HepG2 (cell line): ENCODE measurements around the gene STN1. TPM values are rescaled to one million over a fixed set of nuclear protein-coding genes. Genes with fewer than 3 reads are reported as not detected.

ENCODE experiments used
- CEBPG ChIP-seq: IDR thresholded peaks from 2 replicates; pipeline ENCODE4 v1.6.1; 2016
- HOXA9 ChIP-seq: sonication (generic); formaldehyde crosslinking; IDR thresholded peaks from 2 replicates; pipeline ENCODE4 v1.8.1; 2022; ENCODE audit warnings: missing genetic modification reagents, mild to moderate bottlenecking, moderate library complexity, borderline replicate concordance
- JARID2 ChIP-seq: sonication (generic); formaldehyde crosslinking; IDR thresholded peaks from 2 replicates; pipeline ENCODE4 v1.8.1; 2023; ENCODE audit warnings: missing genetic modification reagents, inconsistent platforms; ENCODE audit not compliant: insufficient replicate concordance
- KAT7 ChIP-seq: IDR thresholded peaks from 2 replicates; pipeline ENCODE4 v1.6.1; 2018; ENCODE audit warnings: borderline replicate concordance, missing compliant biosample characterization
- LCORL ChIP-seq, 2 experiments: fragments of 450-650 bp in 1 of 2; sonication (generic) in 1 of 2; formaldehyde crosslinking in 1 of 2; IDR thresholded peaks; 2 replicates each; pipeline versions ENCODE4 v1.5.0 to v1.6.1; 2017 to 2020; ENCODE audit warnings: antibody characterized with exemption in 1 of 2, missing genetic modification reagents in 1 of 2
- MIXL1 ChIP-seq: IDR thresholded peaks from 2 replicates; pipeline ENCODE4 v1.6.1; 2016
- NONO ChIP-seq, 2 experiments: fragments of 450-650 bp in 1 of 2; sonication (generic) in 1 of 2; formaldehyde crosslinking in 1 of 2; IDR thresholded peaks in 1 of 2; conservative IDR thresholded peaks in 1 of 2; 2 replicates each; pipeline versions ENCODE4 v1.6.1 to v1.8.0; 2017 to 2022; ENCODE audit warnings: mild to moderate bottlenecking in 1 of 2, missing genetic modification reagents in 1 of 2, moderate library complexity in 1 of 2
- RARA ChIP-seq: IDR thresholded peaks from 2 replicates; pipeline ENCODE4 v1.6.1; 2016; ENCODE audit warnings: missing genetic modification reagents, missing compliant biosample characterization
- STAG1 ChIP-seq: sonication (generic); formaldehyde crosslinking; IDR thresholded peaks from 2 replicates; pipeline ENCODE4 v1.4.0; 2020; ENCODE audit warnings: missing genetic modification reagents
- TBX2 ChIP-seq: sonication (generic); formaldehyde crosslinking; IDR thresholded peaks from 2 replicates; pipeline ENCODE4 v1.5.0; 2020; ENCODE audit warnings: missing genetic modification reagents, mild to moderate bottlenecking, borderline replicate concordance
- YEATS2 ChIP-seq: sonication (generic); formaldehyde crosslinking; IDR thresholded peaks from 2 replicates; pipeline ENCODE4 v1.4.0; 2020; ENCODE audit warnings: missing genetic modification reagents, borderline replicate concordance
- ZBTB42 ChIP-seq: sonication (generic); formaldehyde crosslinking; IDR thresholded peaks from 2 replicates; pipeline ENCODE4 v1.5.0; 2020; ENCODE audit warnings: mild to moderate bottlenecking, missing genetic modification reagents
- ZFP37 ChIP-seq: sonication (generic); formaldehyde crosslinking; IDR thresholded peaks from 2 replicates; pipeline ENCODE4 v1.4.0; 2020; ENCODE audit warnings: missing genetic modification reagents, borderline replicate concordance
- ZNF451 ChIP-seq: sonication (generic); formaldehyde crosslinking; IDR thresholded peaks from 2 replicates; pipeline ENCODE4 v1.5.0; 2020; ENCODE audit warnings: mild to moderate bottlenecking, missing genetic modification reagents
- ZNF546 ChIP-seq: sonication (generic); formaldehyde crosslinking; conservative IDR thresholded peaks from 2 replicates; pipeline ENCODE4 v1.8.1; 2023; ENCODE audit warnings: mild to moderate bottlenecking, missing genetic modification reagents
- ZNF616 ChIP-seq: sonication (generic); formaldehyde crosslinking; IDR thresholded peaks from 2 replicates; pipeline ENCODE4 v1.5.0; 2020; ENCODE audit warnings: low read depth, mild to moderate bottlenecking, missing genetic modification reagents
- ZNF816 ChIP-seq: sonication (generic); formaldehyde crosslinking; IDR thresholded peaks from 2 replicates; pipeline ENCODE4 v1.8.0; 2022; ENCODE audit warnings: missing genetic modification reagents, mild to moderate bottlenecking, borderline replicate concordance
- polyA plus RNA-seq, 8 experiments: library from polyadenylated mRNA; depleted of rRNA in 3 of 8; stranded (reverse) in 7 of 8; unstranded in 1 of 8; fragments of >200 nt; fragmentation: Illumina TruSeq in 4 of 8; extraction: Trizol in 4 of 8; gene quantifications; 2 replicates each; pipeline versions ENCODE4 v1.2.1 to v1.2.3, GENCODE V29; 2011 to 2016; ENCODE audit warnings: low read depth in 4 of 8, missing spikeins in 1 of 8, mixed read lengths in 1 of 8; ENCODE audit not compliant: insufficient read depth in 1 of 8
- total RNA-seq, 5 experiments: library from RNA; depleted of rRNA; stranded (reverse); fragments of >200 nt; fragmentation: Illumina TruSeq; extraction: Trizol; gene quantifications; 2 replicates each; pipeline ENCODE4 v1.2.3, GENCODE V29; 2016; ENCODE audit warnings: low read depth in 1 of 5
- TF ChIP-seq, protein P1 (sequence below): sonication (generic); formaldehyde crosslinking; IDR thresholded peaks from 2 replicates; pipeline ENCODE4 v1.4.0; 2020; ENCODE audit warnings: mild to moderate bottlenecking, missing genetic modification reagents
- TF ChIP-seq, protein P2 (sequence below): sonication (generic); formaldehyde crosslinking; IDR thresholded peaks from 2 replicates; pipeline ENCODE4 v1.4.0; 2020; ENCODE audit warnings: mild to moderate bottlenecking, missing genetic modification reagents, borderline replicate concordance
- TF ChIP-seq, protein P3 (sequence below): sonication (generic); formaldehyde crosslinking; IDR thresholded peaks from 2 replicates; pipeline ENCODE4 v1.4.0; 2020; ENCODE audit warnings: missing genetic modification reagents, mild to moderate bottlenecking, borderline replicate concordance

STN1 gene
- total and polyA plus RNA-seq, 2 of the 13 experiments (the other 11 are each of a cell fraction or from before 2014, with no cell fraction given) = 17.6 to 22.7 TPM

DNA sequence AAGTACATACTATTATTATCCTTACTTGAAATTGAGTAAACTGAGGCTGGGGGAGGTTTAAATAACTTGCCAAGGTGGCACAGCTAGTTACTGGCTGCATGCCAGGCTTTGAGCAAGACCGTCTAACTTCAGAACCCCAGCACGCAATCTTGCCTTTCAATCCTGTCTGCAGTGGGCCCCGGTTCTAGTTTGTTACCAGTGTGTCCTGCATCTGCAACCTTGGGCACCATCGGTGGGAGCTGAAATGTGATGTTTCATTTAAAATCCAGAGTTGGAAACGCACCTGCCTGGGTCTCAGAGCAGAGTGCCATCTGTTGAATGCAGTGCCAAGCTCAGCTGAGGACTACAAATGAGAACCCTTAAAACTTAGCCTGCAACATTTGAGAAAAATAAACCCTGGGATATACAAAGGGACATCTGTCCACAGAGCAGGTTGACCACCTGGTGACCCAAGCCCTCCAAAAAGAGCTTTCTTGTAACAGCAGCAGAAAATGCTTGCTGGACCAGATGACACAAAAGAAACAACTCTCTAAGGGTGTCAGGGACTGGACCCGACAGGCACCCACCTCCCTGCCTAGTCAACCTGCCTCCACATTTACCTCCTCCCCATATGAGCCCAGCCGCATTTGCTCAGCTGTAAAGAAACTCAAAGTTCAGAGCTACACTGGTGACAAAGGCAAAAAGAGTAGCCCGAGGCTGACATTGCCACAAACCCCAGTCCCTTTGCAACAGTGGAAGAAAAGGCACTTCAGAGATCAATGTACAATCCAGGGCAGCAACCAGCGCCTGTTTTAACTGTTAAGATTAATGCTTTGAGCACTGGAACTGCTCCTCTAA, 64.3 kb downstream of the STN1 start (continued):
- TF ChIP-seq, protein P1, sequence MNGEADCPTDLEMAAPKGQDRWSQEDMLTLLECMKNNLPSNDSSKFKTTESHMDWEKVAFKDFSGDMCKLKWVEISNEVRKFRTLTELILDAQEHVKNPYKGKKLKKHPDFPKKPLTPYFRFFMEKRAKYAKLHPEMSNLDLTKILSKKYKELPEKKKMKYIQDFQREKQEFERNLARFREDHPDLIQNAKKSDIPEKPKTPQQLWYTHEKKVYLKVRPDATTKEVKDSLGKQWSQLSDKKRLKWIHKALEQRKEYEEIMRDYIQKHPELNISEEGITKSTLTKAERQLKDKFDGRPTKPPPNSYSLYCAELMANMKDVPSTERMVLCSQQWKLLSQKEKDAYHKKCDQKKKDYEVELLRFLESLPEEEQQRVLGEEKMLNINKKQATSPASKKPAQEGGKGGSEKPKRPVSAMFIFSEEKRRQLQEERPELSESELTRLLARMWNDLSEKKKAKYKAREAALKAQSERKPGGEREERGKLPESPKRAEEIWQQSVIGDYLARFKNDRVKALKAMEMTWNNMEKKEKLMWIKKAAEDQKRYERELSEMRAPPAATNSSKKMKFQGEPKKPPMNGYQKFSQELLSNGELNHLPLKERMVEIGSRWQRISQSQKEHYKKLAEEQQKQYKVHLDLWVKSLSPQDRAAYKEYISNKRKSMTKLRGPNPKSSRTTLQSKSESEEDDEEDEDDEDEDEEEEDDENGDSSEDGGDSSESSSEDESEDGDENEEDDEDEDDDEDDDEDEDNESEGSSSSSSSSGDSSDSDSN (CRISPR knock-in tag) = no peak
- TF ChIP-seq TBX2 (CRISPR knock-in tag) (no peak), LCORL (IDR thresholded peaks at IDR 0.05) (no peak), LCORL (CRISPR knock-in tag; IDR thresholded peaks at IDR 0.05) (peak; percentile 22; the same call in 1 of the 2 replicates), ZNF816 (CRISPR knock-in tag) (no peak; the same call in 1 of the 2 replicates), MIXL1 (peak; percentile 33; the same call in 1 of the 2 replicates), ZNF451 (CRISPR knock-in tag) (no peak), NONO (IDR thresholded peaks at IDR 0.05) (no peak), NONO (CRISPR knock-in tag; conservative IDR thresholded peaks at IDR 0.05) (peak; percentile 38; the same call in 1 of the 2 replicates), JARID2 (CRISPR knock-in tag) (no peak), ZBTB42 (CRISPR knock-in tag) (0 out of 2 replicates have a peak, but pooled peaks have one; percentile 43), YEATS2 (CRISPR knock-in tag) (no peak), HOXA9 (CRISPR knock-in tag) (no peak), ZNF616 (CRISPR knock-in tag) (no peak), RARA (CRISPR knock-in tag) (no peak), STAG1 (0 out of 2 replicates have a peak, but pooled peaks have one; percentile 15), CEBPG (CRISPR knock-in tag) (peak; percentile 14; the same call in 1 of the 2 replicates), KAT7 (CRISPR knock-in tag) (0 out of 2 replicates have a peak, but pooled peaks have one; percentile 26), ZFP37 (CRISPR knock-in tag) (no peak), ZNF546 (CRISPR knock-in tag) (peak; percentile 22; the same call in 1 of the 2 replicates)
- TF ChIP-seq, protein P2, sequence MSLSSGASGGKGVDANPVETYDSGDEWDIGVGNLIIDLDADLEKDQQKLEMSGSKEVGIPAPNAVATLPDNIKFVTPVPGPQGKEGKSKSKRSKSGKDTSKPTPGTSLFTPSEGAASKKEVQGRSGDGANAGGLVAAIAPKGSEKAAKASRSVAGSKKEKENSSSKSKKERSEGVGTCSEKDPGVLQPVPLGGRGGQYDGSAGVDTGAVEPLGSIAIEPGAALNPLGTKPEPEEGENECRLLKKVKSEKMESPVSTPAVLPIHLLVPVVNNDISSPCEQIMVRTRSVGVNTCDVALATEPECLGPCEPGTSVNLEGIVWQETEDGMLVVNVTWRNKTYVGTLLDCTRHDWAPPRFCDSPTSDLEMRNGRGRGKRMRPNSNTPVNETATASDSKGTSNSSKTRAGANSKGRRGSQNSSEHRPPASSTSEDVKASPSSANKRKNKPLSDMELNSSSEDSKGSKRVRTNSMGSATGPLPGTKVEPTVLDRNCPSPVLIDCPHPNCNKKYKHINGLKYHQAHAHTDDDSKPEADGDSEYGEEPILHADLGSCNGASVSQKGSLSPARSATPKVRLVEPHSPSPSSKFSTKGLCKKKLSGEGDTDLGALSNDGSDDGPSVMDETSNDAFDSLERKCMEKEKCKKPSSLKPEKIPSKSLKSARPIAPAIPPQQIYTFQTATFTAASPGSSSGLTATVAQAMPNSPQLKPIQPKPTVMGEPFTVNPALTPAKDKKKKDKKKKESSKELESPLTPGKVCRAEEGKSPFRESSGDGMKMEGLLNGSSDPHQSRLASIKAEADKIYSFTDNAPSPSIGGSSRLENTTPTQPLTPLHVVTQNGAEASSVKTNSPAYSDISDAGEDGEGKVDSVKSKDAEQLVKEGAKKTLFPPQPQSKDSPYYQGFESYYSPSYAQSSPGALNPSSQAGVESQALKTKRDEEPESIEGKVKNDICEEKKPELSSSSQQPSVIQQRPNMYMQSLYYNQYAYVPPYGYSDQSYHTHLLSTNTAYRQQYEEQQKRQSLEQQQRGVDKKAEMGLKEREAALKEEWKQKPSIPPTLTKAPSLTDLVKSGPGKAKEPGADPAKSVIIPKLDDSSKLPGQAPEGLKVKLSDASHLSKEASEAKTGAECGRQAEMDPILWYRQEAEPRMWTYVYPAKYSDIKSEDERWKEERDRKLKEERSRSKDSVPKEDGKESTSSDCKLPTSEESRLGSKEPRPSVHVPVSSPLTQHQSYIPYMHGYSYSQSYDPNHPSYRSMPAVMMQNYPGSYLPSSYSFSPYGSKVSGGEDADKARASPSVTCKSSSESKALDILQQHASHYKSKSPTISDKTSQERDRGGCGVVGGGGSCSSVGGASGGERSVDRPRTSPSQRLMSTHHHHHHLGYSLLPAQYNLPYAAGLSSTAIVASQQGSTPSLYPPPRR (CRISPR knock-in tag) = peak; percentile 57; the same call in 1 of the 2 replicates
- TF ChIP-seq, protein P3, sequence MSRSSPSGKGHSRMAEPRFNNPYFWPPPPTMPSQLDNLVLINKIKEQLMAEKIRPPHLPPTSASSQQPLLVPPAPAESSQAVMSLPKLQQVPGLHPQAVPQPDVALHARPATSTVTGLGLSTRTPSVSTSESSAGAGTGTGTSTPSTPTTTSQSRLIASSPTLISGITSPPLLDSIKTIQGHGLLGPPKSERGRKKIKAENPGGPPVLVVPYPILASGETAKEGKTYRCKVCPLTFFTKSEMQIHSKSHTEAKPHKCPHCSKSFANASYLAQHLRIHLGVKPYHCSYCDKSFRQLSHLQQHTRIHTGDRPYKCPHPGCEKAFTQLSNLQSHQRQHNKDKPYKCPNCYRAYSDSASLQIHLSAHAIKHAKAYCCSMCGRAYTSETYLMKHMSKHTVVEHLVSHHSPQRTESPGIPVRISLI (CRISPR knock-in tag) = 0 out of 2 replicates have a peak, but pooled peaks have one; percentile 25
